OCI-LY3 (cell line): ENCODE measurements around the gene COL27A1.

Source experiments
- H2AFZ ChIP-seq: fragments of 200-600, 300-600 bp; shearing (Covaris generic); 2 replicates; pipeline ENCODE4 v1.6.0; 2014; ENCODE audit warnings: antibody characterized with exemption, low read depth, low read length
- H3K27ac ChIP-seq: fragments of 200-600, 300-600 bp; sonication (generic); 2 replicates; pipeline ENCODE4 v1.5.1; 2014; ENCODE audit warnings: mild to moderate bottlenecking, low read length, moderate library complexity, mixed read lengths
- H3K27me3 ChIP-seq: fragments of 200-600, 300-600 bp; sonication (generic); 2 replicates; pipeline ENCODE4 v1.6.1; 2014; ENCODE audit warnings: low read depth, low read length, mixed read lengths
- H3K36me3 ChIP-seq: fragments of 200-600, 300-600 bp; sonication (generic); replicated peaks from 2 replicates; pipeline ENCODE3; 2014; ENCODE audit warnings: low read depth, low read length, mixed read lengths
- H3K4me1 ChIP-seq: fragments of 300-600, 200-600 bp; sonication (generic); 2 replicates; pipeline ENCODE4 v1.6.1; 2014; ENCODE audit warnings: low read length, mixed read lengths
- H3K4me2 ChIP-seq: fragments of 200-600, 300-600 bp; sonication (generic); 2 replicates; pipeline ENCODE4 v1.6.1; 2014; ENCODE audit warnings: low read length, mixed read lengths
- H3K4me3 ChIP-seq: fragments of 300-600, 200-600 bp; sonication (generic); 2 replicates; pipeline ENCODE4 v1.5.1; 2014; ENCODE audit warnings: antibody characterized with exemption, mild to moderate bottlenecking, low read length, moderate library complexity
- H3K79me2 ChIP-seq: fragments of 300-600, 200-600 bp; shearing (Covaris generic); 2 replicates; pipeline ENCODE4 v1.6.1; 2014; ENCODE audit warnings: mild to moderate bottlenecking, low read length, mixed read lengths
- H3K9ac ChIP-seq: fragments of 300-600, 200-600 bp; shearing (Covaris generic); 2 replicates; pipeline ENCODE4 v1.6.0; 2014; ENCODE audit warnings: mild to moderate bottlenecking, low read length, moderate library complexity
- H3K9me3 ChIP-seq: fragments of 200-600, 300-600 bp; shearing (Covaris generic); 2 replicates; pipeline ENCODE4 v1.6.1; 2014; ENCODE audit warnings: low read length, mixed read lengths; ENCODE audit not compliant: insufficient read depth
- H4K20me1 ChIP-seq: fragments of 200-600, 300-600 bp; sonication (generic); 2 replicates; pipeline ENCODE4 v1.6.1; 2016; ENCODE audit warnings: low read length, mixed read lengths; ENCODE audit not compliant: insufficient read depth
- CTCF ChIP-seq: fragments of 200-600, 300-600 bp; sonication (generic); IDR thresholded peaks from 2 replicates; pipeline ENCODE4 v1.5.1; 2014; ENCODE audit warnings: antibody characterized with exemption, low read length, low read depth
- EZH2phosphoT487 ChIP-seq: fragments of 200-600 bp; shearing (Covaris generic); IDR thresholded peaks from 2 replicates; pipeline ENCODE4 v1.6.1; 2018; ENCODE audit warnings: antibody characterized with exemption, mixed run types, low read depth

COL27A1 gene

GRCh38 chr9:114258866-114259797 is 103.8 kb downstream of the COL27A1 start:
- no peak overlapping the region for H3K9ac ChIP-seq
- TF ChIP-seq EZH2phosphoT487 (no peak), CTCF (no peak)
- no peaks in the 10 kb centered on the region for H4K20me1 ChIP-seq
- no peak overlapping the region for H3K4me2 ChIP-seq
- H3K36me3 ChIP-seq: no peaks in the 10 kb centered on the region
- no peaks in the 10 kb centered on the region for H3K9me3 ChIP-seq
- H2AFZ ChIP-seq: no peak overlapping the region
- no peak overlapping the region for H3K27ac ChIP-seq
- H3K4me1 ChIP-seq: no peaks in the 10 kb centered on the region
- no peak overlapping the region for H3K4me3 ChIP-seq
- H3K79me2 ChIP-seq: no peaks in the 10 kb centered on the region
- no peaks in the 10 kb centered on the region for H3K27me3 ChIP-seq

- no peak overlapping the region for H3K9ac ChIP-seq
- H3K27ac ChIP-seq: no peak overlapping the region
- no peaks in the 10 kb centered on the region for H4K20me1 ChIP-seq
- no peak overlapping the region for H3K4me3 ChIP-seq
- H3K4me2 ChIP-seq: no peak overlapping the region
- no peaks in the 10 kb centered on the region for H3K4me1 ChIP-seq
- 0 out of 2 replicates have a peak, but pooled peaks cover 5% of the 10 kb centered on the region for H3K27me3 ChIP-seq
- H3K9me3 ChIP-seq: no peaks in the 10 kb centered on the region
- H3K36me3 ChIP-seq: no peaks in the 10 kb centered on the region
- H3K79me2 ChIP-seq: no peaks in the 10 kb centered on the region
- no peak overlapping the region for H2AFZ ChIP-seq
- TF ChIP-seq EZH2phosphoT487: no peak
Measured at GRCh38 chr9:114259798-114260523, 104.6 kb downstream of the COL27A1 start.

GRCh38 chr9:114261026-114261425 is 105.7 kb downstream of the COL27A1 start:
- Histone ChIP-seq H3K4me3 (no peak overlapping the region), H3K27me3 (0 out of 2 replicates have a peak, but pooled peaks cover 8% of the 10 kb centered on the region), H3K9me3 (no peaks in the 10 kb centered on the region), H3K4me1 (no peaks in the 10 kb centered on the region), H3K79me2 (no peaks in the 10 kb centered on the region), H3K9ac (no peak overlapping the region), H4K20me1 (no peaks in the 10 kb centered on the region), H3K27ac (no peak overlapping the region), H2AFZ (no peak overlapping the region), H3K36me3 (no peaks in the 10 kb centered on the region), H3K4me2 (no peak overlapping the region)
- TF ChIP-seq EZH2phosphoT487 (no peak), CTCF (no peak)

GRCh38 chr9:114261987-114262386 is 106.7 kb downstream of the COL27A1 start:
- Histone ChIP-seq H3K4me1 (no peaks in the 10 kb centered on the region), H3K36me3 (no peaks in the 10 kb centered on the region), H3K79me2 (no peaks in the 10 kb centered on the region), H3K9me3 (no peaks in the 10 kb centered on the region), H3K27ac (no peak overlapping the region), H4K20me1 (no peaks in the 10 kb centered on the region), H3K4me2 (no peak overlapping the region), H3K4me3 (no peak overlapping the region), H3K27me3 (0 out of 2 replicates have a peak, but pooled peaks cover 9% of the 10 kb centered on the region), H2AFZ (no peak overlapping the region), H3K9ac (no peak overlapping the region)
- TF ChIP-seq EZH2phosphoT487: no peak
- no peak for TF ChIP-seq CTCF
